ENCODE results near the gene FANCD2.
"Not testable (repeated sequence)": the region's sequence is repeated elsewhere in the genome, so short reads cannot be mapped to it uniquely, and the experiment has no call there.

The FANCD2 gene

GRCh38 chr3:10115326-10116137 lies 89.3 kb downstream of the FANCD2 start, which contains the start of gene BRK1:
BRK1 (plus strand) TSS chr3:10115675; CDS start chr3:10115702, 27 bp downstream.
- peak; percentile 92 to 96 for DNase-seq

GRCh38 chr3:10116138-10116460 lies 89.9 kb downstream of the FANCD2 start:
- no peak for DNase-seq

GRCh38 chr3:10116928-10117327 lies 90.7 kb downstream of the FANCD2 start:
- DNase-seq, result no peak

GRCh38 chr3:10119376-10119775 lies 93.1 kb downstream of the FANCD2 start:
- DNase-seq, result no peak

- DNase-seq, result no peak
Measured at GRCh38 chr3:10121064-10121463, 94.8 kb downstream of the FANCD2 start.

GRCh38 chr3:10122724-10123123 lies 96.5 kb downstream of the FANCD2 start:
- DNase-seq, result no peak

GRCh38 chr3:10135872-10136271 lies 109.6 kb downstream of the FANCD2 start:
- not testable (repeated sequence) for DNase-seq

GRCh38 chr3:10136426-10137005 lies 110.3 kb downstream of the FANCD2 start:
- DNase-seq, result no peak

- DNase-seq, result no peak
Measured at GRCh38 chr3:10137178-10137577, 110.9 kb downstream of the FANCD2 start.

GRCh38 chr3:10140996-10141546 lies 114.8 kb downstream of the FANCD2 start:
- DNase-seq, result no peak

GRCh38 chr3:10142707-10143560 lies 116.7 kb downstream of the FANCD2 start:
- peak in 1 of 2 experiments; percentile 41 for DNase-seq

GRCh38 chr3:10145685-10146084 lies 119.4 kb downstream of the FANCD2 start:
- DNase-seq, result no peak

GRCh38 chr3:10149226-10149625 lies 123.0 kb downstream of the FANCD2 start:
- DNase-seq, result no peak

GRCh38 chr3:10150987-10151386 lies 124.8 kb downstream of the FANCD2 start:
- no peak for DNase-seq
